IMR-90 (cell line): ENCODE results near the gene GNA15.

Experiments
- MXI1 ChIP-seq: IDR thresholded peaks from 2 replicates; pipeline ENCODE4 v1.6.1; 2012; ENCODE audit warnings: low read depth, mild to moderate bottlenecking, low read length, moderate library complexity, borderline replicate concordance
- TF ChIP-seq, protein P1 (sequence below): conservative IDR thresholded peaks from 2 replicates; pipeline ENCODE4 v1.5.1; 2012; ENCODE audit warnings: mild to moderate bottlenecking, low read depth, low read length, improper control_type of control experiment
- TF ChIP-seq, protein P2 (sequence below): fragments of 150-350 bp; IDR thresholded peaks from 2 replicates; pipeline ENCODE4 v1.6.1; 2017; ENCODE audit warnings: mild to moderate bottlenecking, antibody characterized with exemption, low read length, low read depth

DNA sequence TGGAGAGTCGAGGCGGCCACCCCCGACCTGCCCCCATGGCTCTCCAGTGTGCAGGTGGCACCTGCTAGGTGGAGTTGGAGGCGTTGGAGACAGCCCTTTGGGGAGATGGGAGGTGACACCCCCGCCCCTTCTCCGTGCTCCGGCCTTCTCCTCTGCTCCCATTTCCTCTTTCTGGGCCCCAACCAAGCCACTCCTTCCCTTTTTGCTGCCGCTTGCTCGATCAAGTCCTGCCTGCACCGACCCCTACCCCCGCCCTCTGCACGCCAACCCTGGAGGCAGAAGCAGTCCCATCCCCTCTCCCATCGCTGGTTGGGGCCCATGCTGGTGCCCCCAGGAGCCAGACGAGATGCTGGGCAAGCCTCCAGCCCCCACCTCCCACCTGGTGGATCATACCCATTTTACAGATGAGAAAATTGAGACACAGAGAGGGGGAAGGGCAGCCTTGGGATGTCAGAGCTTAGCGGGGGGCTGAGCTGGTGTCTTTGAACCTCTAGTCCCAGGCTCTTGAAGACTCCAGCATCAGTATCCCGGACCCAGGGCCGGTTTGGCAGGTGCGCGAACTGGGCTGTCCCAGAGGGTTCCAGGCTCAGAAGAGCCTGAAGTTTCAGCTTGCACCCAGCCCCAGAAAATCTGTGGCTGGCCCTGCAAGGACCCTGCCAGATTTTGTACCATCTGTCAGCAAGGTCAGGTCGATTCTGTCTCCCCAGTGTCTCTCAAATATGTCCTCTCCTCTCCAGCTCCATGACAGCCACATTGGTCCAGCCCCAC is 10.3 kb downstream of the GNA15 start:
- no peak for TF ChIP-seq MXI1
- TF ChIP-seq, protein P1, sequence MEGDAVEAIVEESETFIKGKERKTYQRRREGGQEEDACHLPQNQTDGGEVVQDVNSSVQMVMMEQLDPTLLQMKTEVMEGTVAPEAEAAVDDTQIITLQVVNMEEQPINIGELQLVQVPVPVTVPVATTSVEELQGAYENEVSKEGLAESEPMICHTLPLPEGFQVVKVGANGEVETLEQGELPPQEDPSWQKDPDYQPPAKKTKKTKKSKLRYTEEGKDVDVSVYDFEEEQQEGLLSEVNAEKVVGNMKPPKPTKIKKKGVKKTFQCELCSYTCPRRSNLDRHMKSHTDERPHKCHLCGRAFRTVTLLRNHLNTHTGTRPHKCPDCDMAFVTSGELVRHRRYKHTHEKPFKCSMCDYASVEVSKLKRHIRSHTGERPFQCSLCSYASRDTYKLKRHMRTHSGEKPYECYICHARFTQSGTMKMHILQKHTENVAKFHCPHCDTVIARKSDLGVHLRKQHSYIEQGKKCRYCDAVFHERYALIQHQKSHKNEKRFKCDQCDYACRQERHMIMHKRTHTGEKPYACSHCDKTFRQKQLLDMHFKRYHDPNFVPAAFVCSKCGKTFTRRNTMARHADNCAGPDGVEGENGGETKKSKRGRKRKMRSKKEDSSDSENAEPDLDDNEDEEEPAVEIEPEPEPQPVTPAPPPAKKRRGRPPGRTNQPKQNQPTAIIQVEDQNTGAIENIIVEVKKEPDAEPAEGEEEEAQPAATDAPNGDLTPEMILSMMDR: no peak
- TF ChIP-seq, protein P2, sequence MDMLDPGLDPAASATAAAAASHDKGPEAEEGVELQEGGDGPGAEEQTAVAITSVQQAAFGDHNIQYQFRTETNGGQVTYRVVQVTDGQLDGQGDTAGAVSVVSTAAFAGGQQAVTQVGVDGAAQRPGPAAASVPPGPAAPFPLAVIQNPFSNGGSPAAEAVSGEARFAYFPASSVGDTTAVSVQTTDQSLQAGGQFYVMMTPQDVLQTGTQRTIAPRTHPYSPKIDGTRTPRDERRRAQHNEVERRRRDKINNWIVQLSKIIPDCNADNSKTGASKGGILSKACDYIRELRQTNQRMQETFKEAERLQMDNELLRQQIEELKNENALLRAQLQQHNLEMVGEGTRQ: no peak
